ENCODE results near the gene IHH.

The IHH gene

GRCh38 chr2:219073413-219074129, 12.8 kb upstream of the IHH start:
- peak; percentile 55 for DNase-seq (ENCODE audit: low spot score)

- no peak for DNase-seq (ENCODE audit: low spot score)
Observed at GRCh38 chr2:219072741-219073250, 12.1 kb upstream of the IHH start.

- DNase-seq (ENCODE audit: low spot score) = no peak
Observed at GRCh38 chr2:219071131-219071816, 10.6 kb upstream of the IHH start.

- no peak for DNase-seq (ENCODE audit: low spot score)
Observed at GRCh38 chr2:219065484-219065883, 4.8 kb upstream of the IHH start.

DNA sequence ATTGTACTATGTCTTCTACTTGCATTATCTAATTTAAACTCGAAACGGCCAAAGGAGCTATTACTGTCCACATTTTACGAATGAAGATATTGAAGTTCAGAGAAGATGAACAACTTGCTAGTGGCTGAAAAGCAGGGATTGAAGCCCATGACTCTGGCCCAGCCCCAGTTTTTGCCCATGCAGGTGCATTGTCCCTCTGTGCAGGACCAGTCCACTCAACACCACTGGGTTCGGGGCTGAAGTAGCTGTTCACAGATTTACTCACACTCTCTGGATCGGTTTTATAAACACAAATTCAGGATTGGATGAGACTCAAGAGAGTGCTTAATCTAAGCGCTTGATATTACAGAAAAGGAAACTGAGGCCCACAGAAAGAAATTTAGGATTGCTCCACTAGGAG, 1.4 kb upstream of the IHH start:
- DNase-seq (ENCODE audit: low spot score) = no peak

GRCh38 chr2:219059725-219060682, 717 bp downstream of the IHH start:
- no peak for DNase-seq (ENCODE audit: low spot score)

- no peak for DNase-seq (ENCODE audit: low spot score)
Observed at GRCh38 chr2:219059375-219059724, 1.4 kb downstream of the IHH start.

DNA sequence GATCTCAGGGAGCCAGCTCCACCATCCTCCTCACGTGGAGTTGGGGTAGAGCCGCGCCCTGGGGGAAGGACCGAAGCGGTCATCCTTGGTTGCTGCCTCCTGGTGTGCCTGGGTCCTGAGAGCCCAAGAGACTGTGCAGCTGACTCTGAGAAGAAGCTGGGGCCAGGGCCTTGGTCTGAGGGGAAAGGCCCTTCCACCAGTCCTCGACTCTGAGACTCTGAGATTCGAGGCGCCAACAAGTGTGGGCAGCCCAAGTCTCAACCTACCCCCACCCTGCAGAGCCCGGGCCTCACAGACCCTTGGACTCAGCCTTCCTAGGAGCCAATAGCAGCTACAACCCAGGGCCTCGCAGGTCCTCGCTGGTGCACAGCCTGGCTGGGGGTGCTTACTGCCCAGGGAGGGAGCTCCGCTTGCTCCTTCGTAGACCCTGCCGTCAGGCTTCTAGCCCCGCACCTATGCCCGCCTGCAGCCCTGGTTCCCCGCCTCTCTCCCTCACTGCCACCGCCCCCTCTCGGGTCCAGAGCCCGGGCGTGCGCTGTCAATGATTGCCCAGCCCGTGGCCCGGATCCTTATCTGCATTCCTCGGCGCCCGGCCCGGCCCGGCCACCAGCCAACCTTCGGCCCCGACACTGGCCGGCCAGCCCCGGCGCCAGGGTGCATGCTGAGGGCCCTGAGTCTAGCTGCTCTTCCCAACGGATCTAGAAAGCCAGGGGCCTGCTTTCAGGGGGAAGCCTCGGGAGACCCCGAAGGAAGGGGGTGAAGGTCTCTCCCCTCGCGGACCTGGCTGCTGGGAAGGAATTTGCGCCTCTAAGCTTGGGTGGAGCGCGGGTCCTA, 2.0 kb downstream of the IHH start:
- DNase-seq (ENCODE audit: low spot score) = peak; percentile 59

DNA sequence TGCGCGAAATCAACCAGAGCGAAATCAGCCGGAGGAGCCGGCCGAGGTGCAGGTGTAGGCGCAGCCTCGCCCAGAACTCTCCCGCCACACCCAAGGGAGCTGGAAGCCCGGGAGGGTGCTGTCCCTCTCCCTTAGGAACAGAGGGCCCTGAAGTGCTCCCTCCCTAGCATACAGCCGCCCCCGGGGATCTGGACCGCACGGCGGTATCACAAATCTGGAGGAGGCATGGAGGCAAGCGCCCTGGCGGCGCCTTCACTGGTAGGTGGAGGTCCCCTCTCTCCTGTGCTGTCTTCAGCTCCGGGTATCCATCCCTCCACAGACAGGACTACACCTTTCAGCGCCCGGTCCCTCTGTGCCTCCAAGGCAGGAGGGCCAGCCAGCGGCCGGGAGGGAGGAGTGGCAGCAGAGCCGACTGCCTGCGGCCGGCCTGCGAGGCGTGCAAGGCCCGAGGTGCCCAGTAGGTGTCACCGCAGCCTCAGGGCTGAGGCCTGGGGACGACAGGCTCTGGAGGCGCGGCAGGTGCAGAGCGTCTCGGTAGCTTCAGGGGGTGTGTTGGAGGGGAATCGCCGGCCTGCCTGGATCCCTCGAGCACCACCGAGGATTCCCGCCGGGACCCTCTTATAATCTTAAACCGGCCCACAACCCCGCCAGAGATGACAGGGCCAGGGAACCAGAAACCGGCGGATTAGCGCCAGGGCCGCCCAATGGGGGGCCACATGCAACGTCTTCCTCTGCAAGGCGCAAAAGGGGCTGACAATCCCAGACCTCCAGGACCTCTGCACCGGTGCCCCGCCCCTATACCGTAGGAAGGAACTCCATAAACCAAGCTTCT, 2.8 kb downstream of the IHH start:
- DNase-seq (ENCODE audit: low spot score) = peak; percentile 81

GRCh38 chr2:219056896-219057708, 3.6 kb downstream of the IHH start:
- DNase-seq (ENCODE audit: low spot score) = no peak

GRCh38 chr2:219056176-219056895, 4.4 kb downstream of the IHH start:
- no peak for DNase-seq (ENCODE audit: low spot score)

GRCh38 chr2:219054956-219055903, 5.5 kb downstream of the IHH start:
- no peak for DNase-seq (ENCODE audit: low spot score)

DNA sequence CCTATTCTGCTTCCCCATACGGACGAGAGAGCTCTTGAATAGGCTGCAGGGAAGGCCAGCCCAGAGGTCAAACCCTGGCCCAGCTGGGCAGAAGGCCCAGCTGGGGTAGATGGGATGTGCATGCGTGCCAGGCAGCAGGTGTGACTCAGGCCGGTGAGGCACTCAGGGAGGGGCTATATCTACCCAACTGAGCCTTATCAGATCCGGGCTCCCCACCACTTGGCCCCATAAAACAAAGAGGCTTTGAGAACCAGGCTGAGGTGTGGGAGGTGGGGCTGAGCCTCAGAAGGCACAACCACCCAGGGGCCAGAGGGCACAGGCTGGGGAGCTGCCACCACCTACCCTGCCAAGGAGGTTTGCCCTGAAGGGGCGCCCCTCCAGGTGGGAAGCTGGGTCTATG, 11.4 kb downstream of the IHH start:
- no peak for DNase-seq (ENCODE audit: low spot score)

- DNase-seq (ENCODE audit: low spot score) = peak; percentile 34
Observed at GRCh38 chr2:219045937-219046550, 14.7 kb downstream of the IHH start.

DNA sequence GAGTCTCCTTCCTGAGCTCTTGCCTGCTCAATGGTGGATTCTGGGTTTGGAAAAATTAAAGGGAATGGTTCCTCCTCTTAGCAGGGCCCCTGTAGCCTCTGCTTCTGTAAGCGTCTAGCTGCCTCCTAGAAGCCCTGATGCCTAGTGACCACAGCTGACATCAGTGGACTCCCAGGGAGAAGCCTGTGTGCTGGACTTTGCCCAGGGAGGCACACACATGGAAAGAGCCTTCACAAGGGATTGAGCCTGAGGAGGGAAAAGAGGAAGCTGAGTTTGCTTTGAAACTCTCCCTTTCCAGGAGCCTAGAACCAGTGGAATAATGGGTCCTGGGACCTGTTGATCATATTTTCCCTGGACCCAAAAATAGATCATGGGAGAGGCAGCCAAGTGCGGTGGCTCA, 18.0 kb downstream of the IHH start:
- DNase-seq (ENCODE audit: low spot score) = no peak

- DNase-seq (ENCODE audit: low spot score) = no peak
Observed at GRCh38 chr2:219042157-219042556, 18.6 kb downstream of the IHH start.

- DNase-seq (ENCODE audit: low spot score) = peak; percentile 63
Observed at GRCh38 chr2:219041252-219041651, 19.5 kb downstream of the IHH start, which contains the start of gene CFAP65. Gene CFAP65 (minus strand): TSS chr2:219041516. CDS start chr2:219039048, 2,468 bp downstream.

Data from hepatic stellate cell (primary cell).